NCI-H2171 treated with DMSO at 0.1 percent for 48 hours (cell line): ENCODE data around the gene CD8B.
"Not testable (repeated sequence)": the region's sequence is repeated elsewhere in the genome, so short reads cannot be mapped to it uniquely, and the experiment has no call there.

Experiments
- DNase-seq: peaks from one replicate; lab custom pipeline; 2025; lab: John Stamatoyannopoulos, UW

CD8B gene

DNA sequence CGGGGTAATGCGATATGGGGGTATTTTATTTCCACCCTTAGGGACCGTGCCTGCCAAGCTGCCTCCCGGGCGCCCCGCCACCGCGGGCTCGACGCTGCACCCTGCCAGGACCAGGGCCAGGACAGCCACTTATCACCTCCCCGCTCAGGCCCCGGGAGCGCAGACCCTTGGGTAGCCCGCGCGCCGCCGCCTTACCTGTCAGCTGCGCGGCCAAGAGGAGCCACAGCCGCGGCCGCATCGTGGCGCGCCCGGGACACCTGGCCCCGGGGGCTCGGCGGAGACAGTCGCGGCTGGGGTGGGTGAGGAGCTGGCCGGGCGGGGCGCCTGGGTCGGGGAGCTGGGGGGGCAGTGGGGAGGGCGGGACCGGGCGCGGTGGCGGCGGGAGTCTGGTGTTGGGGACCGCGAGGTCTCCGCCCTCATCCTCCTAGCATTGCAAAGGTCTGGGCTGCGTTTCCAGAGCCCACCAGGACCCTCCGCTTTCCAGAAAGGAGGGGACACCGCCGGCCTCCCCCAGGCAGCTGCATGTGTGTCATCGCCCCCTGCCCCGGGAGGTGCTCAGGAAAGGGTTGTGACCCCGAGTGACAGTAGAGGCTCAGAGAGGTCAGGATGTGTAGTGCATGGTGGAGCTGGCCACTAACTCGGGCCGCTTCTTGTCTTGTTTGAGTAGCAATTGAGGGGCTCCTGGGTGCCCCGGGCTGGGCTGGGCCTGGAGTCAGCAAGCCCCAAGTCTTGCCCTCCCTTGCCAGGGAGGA lies at the start of gene CD8B:
TSS of gene CD8B (minus strand) at position 259 of the 752 bp plus-strand sequence. CDS start at position 238, 21 bp downstream.
- peak; percentile 38 for DNase-seq

DNA sequence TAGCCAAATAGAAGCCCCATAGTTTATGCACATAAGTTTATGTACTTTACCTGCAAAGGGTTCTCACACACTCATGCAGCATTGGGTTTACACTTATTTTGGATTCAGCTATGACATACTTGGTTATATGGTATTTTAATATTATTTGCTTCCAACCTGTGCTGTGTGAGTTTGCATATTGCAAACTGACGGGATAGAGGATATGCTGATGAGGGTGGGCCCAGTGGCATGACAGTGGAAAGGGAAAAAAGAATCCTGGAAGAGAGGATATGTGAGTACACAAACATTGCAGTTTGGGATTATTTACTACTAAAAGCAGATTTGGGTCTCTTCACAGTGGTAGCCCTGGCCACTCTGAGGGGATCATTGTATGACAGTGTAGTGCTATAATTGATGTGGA lies 44.2 kb upstream of the CD8B start:
- DNase-seq, result not testable (repeated sequence)

DNA sequence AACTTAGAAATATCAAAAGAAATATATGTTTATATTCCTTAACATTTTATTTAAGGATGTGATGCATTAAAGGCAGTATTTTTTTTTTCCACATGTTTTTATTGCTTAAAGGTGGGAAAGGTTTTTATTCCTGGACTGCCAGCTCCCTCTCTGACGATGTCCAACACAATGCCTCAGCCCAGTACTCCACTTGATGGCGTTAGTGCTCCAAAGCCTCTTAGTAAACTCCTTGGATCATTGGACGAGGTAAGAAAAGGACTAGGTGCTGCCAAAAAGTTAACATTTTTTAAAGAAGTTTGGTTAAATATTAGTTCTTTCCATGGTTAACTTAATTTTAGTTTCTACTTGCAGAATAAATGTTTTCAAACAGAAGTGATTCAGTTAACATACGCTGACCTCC lies 39.0 kb upstream of the CD8B start:
- not testable (repeated sequence) for DNase-seq

DNA sequence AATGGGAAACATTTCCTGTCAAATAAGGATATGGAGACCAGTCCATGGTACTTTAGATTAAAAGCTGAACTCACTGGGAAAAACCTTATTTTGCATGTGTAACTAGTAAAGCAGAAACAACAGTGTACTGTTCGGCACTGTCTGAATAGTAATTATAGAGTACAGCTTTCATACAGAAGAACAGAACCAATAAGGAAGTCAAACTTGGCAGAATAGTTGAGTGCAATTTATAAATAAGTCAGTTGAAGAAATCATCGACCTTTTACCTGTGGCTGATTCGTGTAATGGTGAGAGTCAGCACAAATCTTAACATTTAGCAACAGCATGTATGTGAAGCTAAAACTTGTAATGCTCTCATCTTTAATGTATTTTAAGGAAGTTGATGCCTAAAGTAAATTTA lies 24.3 kb upstream of the CD8B start:
- not testable (repeated sequence) for DNase-seq

DNA sequence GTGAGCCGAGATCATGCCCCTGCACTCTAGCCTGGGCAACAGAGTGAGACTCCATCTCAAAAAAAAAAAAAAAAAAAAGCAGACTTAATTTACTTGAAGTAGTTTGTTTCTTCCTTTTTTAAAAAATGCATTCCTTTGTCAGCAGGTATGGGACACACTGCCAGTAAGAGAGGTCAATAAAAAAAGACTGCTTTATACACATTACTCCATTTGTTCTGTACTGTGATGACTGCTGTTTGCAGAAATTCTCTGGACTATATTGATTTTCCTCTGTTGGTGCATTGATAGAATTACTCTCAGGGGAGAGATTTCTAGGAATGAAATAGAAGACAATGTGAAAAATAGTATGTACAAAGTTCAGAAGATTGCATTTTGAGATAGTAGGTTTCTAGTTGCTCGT lies 21.2 kb upstream of the CD8B start:
- DNase-seq, result not testable (repeated sequence)

DNA sequence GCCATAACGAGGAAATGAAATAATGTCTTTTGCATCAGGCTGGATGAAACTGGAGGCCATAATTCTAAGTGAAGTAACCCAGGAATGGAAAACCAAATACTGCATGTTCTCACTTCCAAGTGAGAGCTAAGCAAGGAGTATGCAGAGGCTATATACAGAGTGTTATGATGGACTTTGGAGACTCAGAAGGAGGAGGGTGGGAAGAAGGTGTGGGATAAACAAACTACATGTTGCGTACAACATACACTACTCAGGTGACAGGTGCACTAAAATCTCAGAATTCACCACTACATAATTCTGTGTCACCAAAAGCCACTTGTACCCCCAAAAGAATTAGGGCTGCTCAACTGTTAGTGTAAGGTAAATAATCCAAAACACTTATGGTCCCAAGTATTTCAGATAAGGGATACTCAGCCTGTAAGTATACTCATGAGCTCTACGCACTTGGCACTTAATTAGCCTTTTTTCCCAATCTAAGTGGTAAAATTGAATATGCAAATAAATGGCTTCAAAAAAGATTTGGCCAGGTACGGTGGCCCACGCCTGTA lies 20.5 kb upstream of the CD8B start:
- DNase-seq, result not testable (repeated sequence)

DNA sequence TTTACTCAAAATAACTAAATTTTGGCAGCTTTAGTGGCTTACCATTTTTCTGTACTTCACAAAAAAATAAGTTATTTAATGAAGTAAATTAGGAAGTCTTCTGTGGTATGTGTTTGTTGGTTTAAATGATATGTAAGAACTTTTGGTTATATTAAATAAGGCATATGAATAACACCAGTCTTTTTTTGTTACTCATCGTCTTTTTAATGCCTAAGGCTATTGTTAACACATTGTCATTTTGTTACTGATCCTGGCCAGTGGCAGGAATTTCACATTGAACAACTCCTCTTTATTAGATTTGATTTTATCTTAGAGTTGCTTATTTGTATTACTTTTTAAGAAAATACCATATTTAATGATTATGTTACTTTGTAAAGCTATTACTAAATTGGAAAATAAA lies 17.3 kb upstream of the CD8B start:
- DNase-seq, result not testable (repeated sequence)

DNA sequence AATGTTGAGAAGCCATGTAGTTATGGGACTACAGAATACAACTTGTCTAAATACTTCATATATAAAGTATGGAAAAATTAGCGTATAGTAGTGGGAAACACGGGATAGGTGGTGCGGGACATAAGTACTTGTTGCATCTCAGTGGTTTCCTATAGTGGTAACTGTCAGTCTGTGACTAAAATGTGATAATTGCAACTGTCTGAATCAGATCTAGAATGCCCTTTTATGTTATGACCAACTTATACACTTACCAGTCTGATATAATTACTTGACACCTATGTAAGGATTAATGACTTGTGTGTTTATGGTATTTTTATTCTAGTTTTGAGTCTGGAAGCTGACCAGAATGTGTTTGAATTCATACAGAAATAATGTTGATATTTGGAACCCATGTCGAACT lies 9.3 kb upstream of the CD8B start:
- not testable (repeated sequence) for DNase-seq

DNA sequence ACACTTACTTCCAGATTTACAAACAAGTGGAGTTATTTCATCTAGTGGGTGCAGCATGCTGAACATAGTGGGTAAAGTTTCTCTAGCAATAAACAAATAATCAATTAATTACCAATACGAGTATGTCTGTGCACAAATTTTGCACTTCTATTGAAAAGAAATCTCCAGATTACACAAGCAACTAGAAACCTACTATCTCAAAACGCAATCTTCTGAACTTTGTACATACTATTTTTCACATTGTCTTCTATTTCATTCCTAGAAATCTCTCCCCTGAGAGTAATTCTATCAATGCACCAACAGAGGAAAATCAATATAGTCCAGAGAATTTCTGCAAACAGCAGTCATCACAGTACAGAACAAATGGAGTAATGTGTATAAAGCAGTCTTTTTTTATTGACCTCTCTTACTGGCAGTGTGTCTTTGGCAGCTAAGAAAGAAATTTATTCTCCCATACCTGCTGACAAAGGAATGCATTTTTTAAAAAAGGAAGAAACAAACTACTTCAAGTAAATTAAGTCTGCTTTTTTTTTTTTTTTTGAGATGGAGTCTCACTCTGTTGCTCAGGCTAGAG lies 7.3 kb upstream of the CD8B start:
- DNase-seq, result not testable (repeated sequence)

DNA sequence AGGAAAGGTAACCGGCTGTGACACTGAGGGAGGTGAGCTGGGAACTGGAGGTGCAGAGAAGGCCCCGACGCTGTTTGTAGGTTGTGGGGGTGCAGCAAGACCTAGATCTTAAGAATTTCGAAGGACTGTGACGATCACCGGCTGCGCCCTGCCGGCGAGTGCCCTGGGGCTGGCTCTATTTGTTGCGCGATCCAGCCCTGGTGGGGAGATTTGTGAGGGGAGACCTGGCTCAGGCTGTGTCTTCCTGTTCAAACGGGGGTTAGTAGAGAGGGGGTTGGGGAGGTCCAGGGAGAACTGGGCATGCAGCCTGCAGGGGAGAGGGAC lies 656 bp upstream of the CD8B start:
- not testable (repeated sequence) for DNase-seq

DNA sequence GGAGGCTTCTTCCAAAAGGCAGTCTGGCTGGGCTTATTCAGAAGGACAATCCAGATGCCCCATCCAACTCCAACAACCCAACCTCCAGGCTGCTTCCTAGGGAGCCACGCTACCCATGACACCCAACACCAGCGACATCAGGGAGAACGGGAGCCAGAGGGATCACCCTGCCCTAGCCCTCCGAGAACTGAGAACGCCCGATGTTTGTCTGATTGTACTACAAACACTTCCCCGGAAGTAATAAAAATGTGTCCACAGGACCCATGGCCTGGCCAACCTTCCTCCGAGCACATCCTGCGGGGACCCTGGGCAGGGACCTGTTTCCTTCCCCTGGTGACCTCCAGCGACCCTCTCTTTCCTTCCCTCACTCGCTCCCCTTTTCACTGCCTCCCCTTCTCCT lies 511 bp downstream of the CD8B start:
- DNase-seq, result peak; percentile 47

DNA sequence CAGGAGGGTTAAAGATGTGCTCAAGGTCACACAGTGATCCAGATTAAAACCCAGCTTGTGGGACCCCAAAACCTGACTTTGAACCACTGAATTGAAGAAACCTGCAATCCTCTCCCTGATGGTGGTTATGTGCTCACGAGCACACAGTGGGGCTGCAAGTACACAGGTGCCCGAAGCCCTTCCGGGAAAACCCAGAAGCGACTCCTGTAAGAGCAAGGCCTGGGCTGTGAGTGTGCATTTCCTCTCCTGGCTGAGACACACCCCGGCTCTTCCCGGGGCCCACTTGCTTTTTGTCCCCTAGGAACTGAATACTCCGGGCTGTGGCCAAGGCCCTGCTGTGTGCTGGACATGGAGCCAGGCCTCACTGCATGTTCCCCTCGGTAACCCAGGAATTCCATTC lies 1.1 kb downstream of the CD8B start:
- not testable (repeated sequence) for DNase-seq

DNA sequence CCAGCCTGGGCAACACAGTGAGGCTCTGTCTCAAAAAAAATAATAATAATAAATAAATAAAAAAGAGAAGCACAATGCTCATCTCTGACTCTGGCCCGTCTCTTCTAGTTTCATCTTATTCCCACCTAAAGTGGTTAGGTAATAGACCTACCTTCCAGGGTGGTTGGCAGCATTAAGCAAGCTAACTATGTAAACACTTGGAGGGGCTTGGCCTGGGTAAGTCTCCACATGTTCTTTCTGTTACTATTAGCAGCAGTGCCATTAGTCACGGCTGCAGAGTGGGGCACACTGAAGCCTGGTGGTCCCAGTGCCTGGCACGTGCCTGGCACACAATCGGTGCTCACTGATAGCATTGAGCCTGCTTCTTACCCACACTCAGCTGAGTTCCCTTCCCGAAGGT lies 4.0 kb downstream of the CD8B start:
- not testable (repeated sequence) for DNase-seq

DNA sequence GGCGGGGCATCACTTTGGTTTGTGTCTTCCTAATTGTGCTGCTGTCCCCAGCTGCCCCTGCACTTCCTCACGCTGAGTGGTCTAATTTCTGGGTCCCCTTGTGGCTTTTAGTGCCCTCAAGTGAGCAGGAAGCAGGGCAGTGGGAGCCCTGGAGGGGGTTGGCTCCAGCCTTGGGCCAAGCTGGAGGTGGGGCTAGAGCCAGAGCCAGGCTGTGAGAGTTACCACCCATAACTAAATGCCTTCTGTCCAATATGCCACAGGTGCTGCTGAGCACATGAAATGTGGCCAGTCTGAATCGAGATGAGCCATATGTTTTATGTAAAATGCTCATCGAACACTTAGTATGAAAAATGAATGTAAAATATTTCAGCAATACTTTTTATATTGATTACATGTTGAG lies 5.2 kb downstream of the CD8B start:
- DNase-seq, result not testable (repeated sequence)

DNA sequence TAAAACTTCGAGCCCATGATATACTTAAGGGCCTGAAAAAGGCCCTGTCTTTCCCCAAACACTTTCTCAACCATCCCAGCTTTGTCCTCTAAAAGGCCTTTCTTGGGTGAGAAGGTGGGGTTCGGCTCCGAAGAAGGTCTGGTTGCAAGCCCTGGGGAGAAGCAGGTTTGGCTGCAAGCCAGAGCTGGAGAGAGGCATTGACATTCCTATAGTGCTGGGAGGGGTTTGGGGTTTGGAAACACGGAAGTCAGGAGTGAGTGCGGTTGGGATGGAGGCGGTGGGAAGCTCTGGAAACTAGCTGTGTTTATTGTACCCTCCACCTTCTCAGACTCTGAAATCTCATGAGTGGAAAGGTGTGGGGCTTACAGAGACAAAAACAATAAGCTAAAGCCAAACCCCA lies 5.7 kb downstream of the CD8B start:
- DNase-seq, result not testable (repeated sequence)

DNA sequence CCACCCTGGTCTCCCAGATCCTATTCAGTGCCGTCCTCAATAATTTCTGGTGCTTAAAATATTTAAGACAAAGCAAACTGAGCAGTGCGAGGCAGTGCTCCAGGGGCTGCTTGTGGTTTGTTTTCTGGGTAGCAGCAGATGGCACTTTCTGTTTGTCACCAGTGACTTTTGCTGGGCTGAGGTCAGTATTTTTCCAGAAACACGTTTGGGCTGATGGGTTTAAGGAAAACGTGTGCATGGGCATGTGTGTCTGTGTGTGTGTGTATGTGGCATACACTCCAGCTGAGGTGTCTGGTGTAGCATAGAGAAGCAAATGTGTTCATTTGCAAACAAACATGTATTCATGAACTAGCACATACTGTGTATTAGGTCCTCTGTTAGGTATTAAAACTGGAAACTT lies 10.1 kb downstream of the CD8B start:
- peak; percentile 11 for DNase-seq

DNA sequence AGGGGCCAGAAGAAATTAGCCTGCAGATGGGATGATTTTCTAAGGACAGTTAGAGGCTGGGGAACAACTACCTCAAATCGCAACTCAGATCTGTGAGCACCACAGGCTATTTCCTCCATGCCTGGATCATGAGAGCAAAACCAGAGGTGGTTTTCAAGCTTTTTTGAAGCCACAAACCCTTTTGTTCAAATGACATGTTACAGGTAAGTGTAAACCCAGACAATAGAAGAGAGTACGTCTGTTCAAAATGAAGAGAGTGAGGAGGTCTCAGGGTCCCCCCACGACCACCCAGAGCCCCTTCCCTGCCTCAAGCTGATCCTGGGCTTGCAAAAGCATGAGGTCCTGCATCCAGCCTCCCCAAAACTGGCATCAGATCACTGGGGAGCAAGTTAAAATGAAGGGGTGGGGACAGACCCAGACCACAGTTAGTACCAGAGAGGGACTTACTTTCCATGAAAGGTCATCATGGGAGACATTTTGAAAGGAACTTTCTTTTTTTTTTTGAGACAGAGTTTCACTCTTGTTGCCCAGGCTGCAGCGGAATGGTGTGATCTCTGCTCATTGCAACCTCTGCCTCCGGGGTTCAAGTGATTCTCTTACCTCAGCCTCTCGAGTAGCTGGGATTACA lies 19.0 kb downstream of the CD8B start:
- not testable (repeated sequence) for DNase-seq

DNA sequence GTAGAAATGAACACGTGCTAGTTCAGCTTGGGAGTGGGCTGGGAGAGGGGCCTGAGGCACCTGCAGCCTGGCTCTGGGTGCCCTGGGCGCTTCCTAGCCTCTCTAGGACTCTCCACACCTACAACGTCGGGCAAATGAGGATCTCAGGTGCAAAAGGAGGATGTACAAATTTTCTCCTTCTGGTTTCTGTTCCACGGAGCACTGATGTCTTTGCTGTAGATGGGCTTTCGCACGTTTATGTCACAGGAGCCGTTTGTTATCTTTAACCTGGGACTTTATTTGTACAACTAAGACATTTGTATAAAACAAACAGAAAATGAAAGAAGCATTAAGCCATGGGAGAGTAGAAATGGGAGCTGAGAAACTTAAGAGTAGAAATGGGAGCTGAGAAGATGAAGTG lies 20.4 kb downstream of the CD8B start:
- not testable (repeated sequence) for DNase-seq

DNA sequence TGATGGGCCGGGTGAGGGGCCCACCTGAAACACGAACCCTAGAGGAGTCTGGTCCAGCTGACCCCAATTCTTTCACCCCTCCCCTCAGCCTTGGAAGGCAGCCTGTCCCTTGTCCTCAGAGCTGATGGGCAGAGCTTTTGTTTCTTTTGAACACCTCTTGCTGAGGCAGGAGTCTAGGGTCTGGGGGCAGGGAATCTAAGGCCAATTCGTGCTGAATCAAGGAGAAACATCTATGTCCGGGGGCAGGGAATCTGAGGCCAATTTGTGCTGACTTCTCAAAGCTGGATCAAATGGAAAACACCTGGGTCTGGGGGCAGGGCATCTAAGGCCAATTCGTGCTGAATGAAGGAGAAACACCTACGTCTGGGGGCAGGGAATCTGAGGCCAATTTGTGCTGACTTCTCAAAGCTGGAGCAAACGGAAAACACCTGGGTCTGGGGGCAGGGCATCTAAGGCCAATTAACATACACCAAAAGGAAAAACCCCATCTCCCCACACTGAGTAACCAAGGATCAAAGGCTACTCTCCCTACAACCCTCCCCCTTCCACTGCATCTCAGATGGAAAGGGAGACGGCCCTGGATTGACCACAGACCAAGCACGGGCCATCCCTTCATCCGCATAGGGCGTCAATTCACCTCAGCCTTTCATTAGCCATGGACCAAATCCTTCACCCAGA lies 21.7 kb downstream of the CD8B start:
- DNase-seq, result not testable (repeated sequence)

DNA sequence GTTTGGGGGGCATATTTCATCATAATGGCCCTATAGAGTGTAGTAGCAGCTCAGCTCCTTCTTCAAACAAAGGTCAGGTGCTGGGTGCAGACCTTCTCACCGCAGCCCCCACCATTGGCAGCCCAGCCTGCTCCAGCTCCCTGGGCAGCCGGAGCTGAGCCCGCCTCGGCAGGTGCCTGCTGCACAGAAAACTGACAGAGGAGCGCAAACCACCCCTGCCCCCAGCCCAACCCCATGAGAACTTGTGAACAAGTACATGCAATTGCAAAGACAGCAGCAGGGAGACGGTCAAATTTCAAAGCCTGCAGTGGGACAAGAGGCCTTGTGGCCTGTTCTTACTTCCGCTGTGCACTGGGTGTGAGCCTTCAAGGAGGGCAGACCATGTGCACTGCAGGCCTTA lies 22.2 kb downstream of the CD8B start:
- not testable (repeated sequence) for DNase-seq

DNA sequence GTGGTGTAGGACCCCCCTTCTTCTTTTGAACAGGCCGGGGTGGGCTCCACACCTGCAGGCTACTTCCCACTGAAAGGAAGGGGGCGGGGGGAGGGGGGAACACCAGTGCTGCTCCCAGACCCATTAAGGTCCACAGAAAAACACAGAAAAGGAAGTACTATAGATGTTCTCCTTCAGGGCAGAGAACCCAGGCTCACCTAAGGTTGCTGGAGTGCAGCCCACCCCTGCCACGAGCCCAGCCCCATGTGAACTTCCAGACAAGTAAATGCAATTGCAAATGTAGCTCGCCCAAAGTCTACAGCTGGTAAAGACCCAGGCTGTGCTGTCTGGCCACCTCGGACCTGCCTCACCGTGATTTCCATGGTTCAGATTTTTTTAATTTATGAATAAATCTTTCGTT lies 24.0 kb downstream of the CD8B start:
- not testable (repeated sequence) for DNase-seq

DNA sequence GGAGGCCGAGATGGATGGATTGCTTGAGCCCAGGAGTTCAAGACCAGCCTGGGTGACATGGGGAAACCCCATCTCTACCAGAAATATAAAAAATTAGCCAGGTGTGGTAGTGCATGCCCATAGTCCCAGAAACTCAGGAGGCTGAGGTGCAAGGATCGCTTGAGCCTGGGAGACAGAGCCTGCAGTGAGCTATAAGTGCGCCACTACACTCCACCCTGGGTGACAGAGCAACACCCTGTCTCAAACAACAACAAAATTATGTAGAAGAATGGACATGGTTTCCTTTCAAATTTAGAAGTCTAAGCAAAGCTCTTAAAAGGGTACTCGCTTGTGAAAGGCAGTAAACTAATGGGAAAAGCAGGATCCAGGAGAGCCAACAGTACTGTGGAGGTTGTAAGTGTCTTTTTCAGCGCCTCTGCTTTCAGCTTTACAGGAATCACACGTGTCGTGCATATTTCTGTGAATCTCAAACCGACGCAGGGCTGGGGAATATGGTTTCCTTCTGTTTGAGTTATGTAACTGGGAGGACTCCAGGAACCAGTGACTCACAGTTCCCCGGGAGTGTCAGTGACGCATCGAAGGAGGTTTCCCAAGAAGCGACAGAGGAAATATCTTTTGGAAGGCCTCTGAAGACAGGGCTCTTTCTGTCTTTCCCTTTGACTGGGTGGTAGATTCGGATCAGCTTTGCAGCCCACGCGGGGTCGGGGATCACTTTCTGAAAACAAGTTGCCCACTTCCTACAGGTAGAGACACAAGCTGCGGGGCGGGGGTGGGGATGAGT lies 24.6 kb downstream of the CD8B start:
- not testable (repeated sequence) for DNase-seq
